LNCaP clone FGC (cell line): ENCODE data around the gene MYEOV.

Experiments used
- DNase-seq: peaks from one replicate; pipeline ENCODE4 v3.0.0-alpha.2; 2011; ENCODE audit warnings: low read depth
- H3K4me3 ChIP-seq: 2 replicates; pipeline ENCODE4 v1.5.1; 2011; ENCODE audit warnings: mild to moderate bottlenecking, low read depth, low read length, control low read depth
- CTCF ChIP-seq: IDR thresholded peaks from 2 replicates; pipeline ENCODE4 v1.5.1; 2012; ENCODE audit warnings: mild to moderate bottlenecking; ENCODE audit not compliant: control insufficient read depth, insufficient read depth; ENCODE audit errors: extremely low read depth

MYEOV gene

GRCh38 chr11:69277074-69277809 is 16.7 kb upstream of the MYEOV start:
- DNase-seq: no peak
- H3K4me3 ChIP-seq: no peak overlapping the region
- no peak for TF ChIP-seq CTCF

GRCh38 chr11:69278091-69278867 is 15.7 kb upstream of the MYEOV start:
- peak; percentile 94 for DNase-seq
- H3K4me3 ChIP-seq: no peak overlapping the region
- TF ChIP-seq CTCF: no peak

GRCh38 chr11:69280451-69280850 is 13.5 kb upstream of the MYEOV start:
- TF ChIP-seq CTCF: no peak
- DNase-seq: no peak
- no peak overlapping the region for H3K4me3 ChIP-seq

GRCh38 chr11:69280994-69281393 is 13.0 kb upstream of the MYEOV start:
- no peak for DNase-seq
- no peak for TF ChIP-seq CTCF
- no peak overlapping the region for H3K4me3 ChIP-seq

GRCh38 chr11:69283446-69283845 is 10.5 kb upstream of the MYEOV start:
- H3K4me3 ChIP-seq: no peak overlapping the region
- no peak for TF ChIP-seq CTCF
- DNase-seq: no peak

- no peak for TF ChIP-seq CTCF
- H3K4me3 ChIP-seq: no peak overlapping the region
- no peak for DNase-seq
Observed at GRCh38 chr11:69284081-69284511, 9.9 kb upstream of the MYEOV start.

GRCh38 chr11:69285091-69285490 is 8.9 kb upstream of the MYEOV start:
- no peak overlapping the region for H3K4me3 ChIP-seq
- no peak for TF ChIP-seq CTCF
- DNase-seq: no peak
